GM12873 (cell line): ENCODE results near the gene SH2D5.

Source experiments
- CTCF ChIP-seq: IDR thresholded peaks from 2 replicates; pipeline ENCODE4 v1.5.1; 2012; ENCODE audit warnings: low read depth, mild to moderate bottlenecking, moderate library complexity, low read length, control low read depth; ENCODE audit not compliant: insufficient read depth; ENCODE audit errors: missing control alignments

SH2D5 gene

GRCh38 chr1:20732588-20733359 lies at the start of gene SH2D5:
Gene SH2D5, minus strand, starts transcription at chr1:20732703. Its CDS starts 4,659 bp downstream, at chr1:20728044.
- peak; percentile 50 for TF ChIP-seq CTCF

DNA sequence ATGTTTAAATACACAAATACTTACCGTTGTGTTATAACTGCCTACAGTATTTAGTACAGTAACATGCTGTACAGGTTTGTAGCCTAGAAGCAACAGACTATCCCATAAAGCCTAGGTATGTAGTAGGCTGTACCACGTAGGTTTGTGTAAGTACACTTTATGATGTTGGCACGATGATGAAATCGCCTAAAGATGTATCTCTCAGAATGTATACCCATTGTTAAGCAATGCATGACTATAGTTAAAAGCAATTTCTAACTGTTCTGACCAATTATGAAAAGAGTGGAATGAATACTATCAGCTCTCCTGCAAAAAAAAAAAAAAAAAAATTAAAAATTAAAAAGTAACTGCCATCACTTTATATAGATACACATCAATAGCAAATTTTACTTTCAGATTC lies 43.2 kb upstream of the SH2D5 start:
- TF ChIP-seq CTCF: no peak

DNA sequence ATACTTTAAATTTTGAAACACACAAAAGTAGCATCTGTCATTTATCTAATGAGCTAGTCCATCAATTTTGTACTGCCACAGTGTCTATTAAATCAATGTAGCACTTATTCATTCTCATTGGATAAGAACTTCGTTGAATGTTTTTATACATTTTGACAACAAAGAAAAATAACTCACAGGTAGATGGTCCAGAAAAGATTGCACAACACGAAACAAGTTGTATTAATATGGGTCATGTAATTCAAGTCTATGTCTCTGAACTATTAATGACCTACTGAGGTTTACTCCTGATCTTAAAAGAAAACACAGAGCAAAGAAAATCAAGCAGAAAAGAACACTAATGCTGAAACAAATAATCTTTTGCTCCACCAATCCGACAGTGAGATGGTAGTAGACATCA lies 39.3 kb upstream of the SH2D5 start:
- no peak for TF ChIP-seq CTCF

GRCh38 chr1:20770314-20771087 lies 38.0 kb upstream of the SH2D5 start:
- no peak for TF ChIP-seq CTCF

DNA sequence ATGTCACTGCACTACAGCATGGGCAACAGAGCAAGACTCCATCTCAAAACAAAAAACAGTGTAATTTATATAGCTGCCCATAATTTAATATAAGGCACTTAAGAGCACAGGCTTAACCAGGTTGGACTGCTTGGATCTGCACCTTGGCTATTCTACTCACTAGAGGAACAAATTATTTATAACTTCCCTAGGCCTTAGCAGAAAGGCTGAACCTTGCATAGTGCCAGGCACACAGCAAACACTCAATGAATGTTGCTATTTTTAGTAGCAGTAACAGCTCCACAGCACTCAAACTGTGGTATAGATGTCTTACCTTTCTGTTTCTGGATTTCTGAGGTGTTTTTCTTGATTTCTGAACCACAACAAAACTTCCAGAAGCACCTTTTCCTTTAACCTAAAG lies 34.8 kb upstream of the SH2D5 start:
- TF ChIP-seq CTCF: no peak

GRCh38 chr1:20763417-20763816 lies 30.9 kb upstream of the SH2D5 start:
- no peak for TF ChIP-seq CTCF

DNA sequence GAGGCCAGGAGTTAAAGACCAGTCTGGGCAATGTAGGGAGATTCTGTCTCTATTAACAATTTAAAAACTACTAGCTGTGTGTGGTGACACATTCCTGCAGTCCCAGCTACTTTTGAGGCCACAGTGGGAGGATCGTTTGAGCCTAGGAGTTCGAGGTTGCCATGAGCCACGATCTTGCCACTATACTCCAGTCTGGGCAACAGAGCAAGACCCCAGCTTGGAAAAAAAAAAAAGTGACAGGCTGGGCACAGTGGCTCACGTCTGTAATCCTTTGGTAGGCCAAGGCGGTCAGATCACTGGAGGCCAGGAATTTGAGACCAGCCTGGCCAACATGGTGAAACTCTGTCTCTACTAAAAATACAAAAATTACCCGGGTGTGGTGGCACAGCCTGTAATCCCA lies 27.8 kb upstream of the SH2D5 start:
- TF ChIP-seq CTCF: no peak
